Skin epidermis (tissue), 12 donors: ENCODE results near the gene PLIN4.

Experiments used
- H3K27ac ChIP-seq, 21 experiments: fragments of 200-600 bp; sonication (generic) in 11 of 21; one replicate each; pipeline ENCODE4 v1.5.0; 2020; ENCODE audit warnings: mild to moderate bottlenecking in 3 of 21, inconsistent platforms in 2 of 21, moderate library complexity in 2 of 21
- H3K4me3 ChIP-seq, 7 experiments: fragments of 200-600 bp; sonication (generic) in 2 of 7; one replicate each; pipeline ENCODE4 v1.5.0; 2020; ENCODE audit warnings: inconsistent platforms in 2 of 7, mild to moderate bottlenecking in 2 of 7, moderate library complexity in 1 of 7

The PLIN4 gene

GRCh38 chr19:4496304-4496703, 22.0 kb downstream of the PLIN4 start:
- no peak overlapping the region for H3K27ac ChIP-seq
- no peak overlapping the region for H3K4me3 ChIP-seq

- no peak overlapping the region for H3K4me3 ChIP-seq
- no peak overlapping the region for H3K27ac ChIP-seq
Measured at GRCh38 chr19:4495471-4495870, 22.8 kb downstream of the PLIN4 start.

- no peak overlapping the region for H3K4me3 ChIP-seq
- H3K27ac ChIP-seq, result no peak overlapping the region
Measured at GRCh38 chr19:4494691-4495064, 23.6 kb downstream of the PLIN4 start.

- no peak overlapping the region for H3K4me3 ChIP-seq
- no peak overlapping the region for H3K27ac ChIP-seq
Measured at GRCh38 chr19:4493929-4494690, 24.2 kb downstream of the PLIN4 start.

- Histone ChIP-seq H3K4me3 (no peak overlapping the region), H3K27ac (no peak overlapping the region)
Measured at GRCh38 chr19:4493104-4493928, 25.0 kb downstream of the PLIN4 start.

GRCh38 chr19:4492337-4493103, 25.8 kb downstream of the PLIN4 start:
- H3K27ac ChIP-seq, result no peak overlapping the region
- H3K4me3 ChIP-seq, result no peak overlapping the region

DNA sequence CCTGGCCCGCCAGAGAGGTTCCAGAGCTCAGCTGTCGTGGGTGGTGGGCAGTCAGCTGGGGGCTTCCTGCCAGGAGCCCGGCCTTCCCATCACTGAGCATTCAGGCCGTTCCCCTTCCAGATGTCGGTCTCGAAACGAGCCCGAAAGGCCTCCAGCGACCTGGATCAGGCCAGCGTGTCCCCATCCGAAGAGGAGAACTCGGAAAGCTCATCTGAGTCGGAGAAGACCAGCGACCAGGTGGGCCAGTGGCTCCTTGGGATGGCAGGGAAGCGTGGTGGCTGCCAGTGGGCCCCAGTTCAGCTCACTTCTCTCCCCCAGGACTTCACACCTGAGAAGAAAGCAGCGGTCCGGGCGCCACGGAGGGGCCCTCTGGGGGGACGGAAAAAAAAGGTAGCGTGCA, 26.8 kb downstream of the PLIN4 start:
- Histone ChIP-seq H3K27ac (no peak overlapping the region), H3K4me3 (no peak overlapping the region)

- H3K4me3 ChIP-seq, result no peak overlapping the region
- H3K27ac ChIP-seq, result no peak overlapping the region
Measured at GRCh38 chr19:4488496-4488895, 29.8 kb downstream of the PLIN4 start.

DNA sequence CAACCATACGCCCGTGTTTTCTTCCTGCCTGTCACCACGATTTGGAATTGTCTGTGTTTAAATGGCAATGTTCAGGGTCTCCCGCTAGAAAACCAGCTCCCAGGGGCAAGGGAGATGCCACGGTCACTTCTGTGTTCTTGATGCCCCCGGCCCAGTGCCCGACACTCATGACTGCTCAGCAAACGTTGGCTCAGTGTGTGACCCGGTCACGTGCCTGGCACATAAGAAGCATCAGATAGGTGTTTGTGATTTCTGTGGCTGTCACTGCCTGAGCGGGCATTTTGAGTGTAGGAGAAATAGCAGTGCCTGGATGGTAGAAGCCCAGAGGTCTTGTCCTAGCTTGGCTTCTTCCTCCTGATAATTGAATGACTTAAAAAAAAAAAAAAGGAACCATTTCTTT, 30.7 kb downstream of the PLIN4 start:
- no peak overlapping the region for H3K27ac ChIP-seq

GRCh38 chr19:4483385-4483784, 34.9 kb downstream of the PLIN4 start:
- Histone ChIP-seq H3K4me3 (no peak overlapping the region), H3K27ac (no peak overlapping the region)

More for the DNA sequence above, 30.7 kb downstream of the PLIN4 start:
- no peak overlapping the region for H3K4me3 ChIP-seq

DNA sequence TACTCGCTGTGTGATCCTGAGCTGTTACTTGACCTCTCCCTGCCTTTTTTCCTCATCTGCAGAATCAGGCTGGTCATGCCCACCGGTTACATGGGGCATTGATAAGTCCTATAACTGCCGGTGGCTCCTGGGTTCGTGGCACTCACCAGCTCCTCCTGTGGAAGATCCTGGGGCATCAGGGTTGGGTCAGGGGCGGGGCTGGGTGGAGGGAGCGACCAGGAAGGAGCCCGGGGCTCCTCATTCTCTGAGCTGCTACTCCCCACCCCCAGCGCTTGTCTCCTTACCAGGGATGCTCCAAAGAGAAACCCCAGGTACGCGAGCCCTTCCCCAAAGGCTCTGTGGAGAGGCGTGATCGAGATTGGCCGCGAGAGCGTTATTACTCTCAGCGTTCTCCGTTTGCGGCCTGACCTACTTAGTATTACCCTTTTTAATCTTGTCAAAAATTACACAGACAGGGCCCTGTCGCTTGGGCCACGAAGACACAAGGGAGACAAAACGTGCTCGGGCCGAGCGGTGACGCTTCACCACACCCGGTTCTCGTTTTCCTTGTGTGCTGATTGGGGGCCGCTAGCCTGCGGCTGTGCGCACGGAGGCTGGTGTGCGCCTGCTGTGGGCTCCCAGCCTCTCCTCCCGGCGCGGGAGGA, 35.4 kb downstream of the PLIN4 start:
- no peak overlapping the region for H3K4me3 ChIP-seq

DNA sequence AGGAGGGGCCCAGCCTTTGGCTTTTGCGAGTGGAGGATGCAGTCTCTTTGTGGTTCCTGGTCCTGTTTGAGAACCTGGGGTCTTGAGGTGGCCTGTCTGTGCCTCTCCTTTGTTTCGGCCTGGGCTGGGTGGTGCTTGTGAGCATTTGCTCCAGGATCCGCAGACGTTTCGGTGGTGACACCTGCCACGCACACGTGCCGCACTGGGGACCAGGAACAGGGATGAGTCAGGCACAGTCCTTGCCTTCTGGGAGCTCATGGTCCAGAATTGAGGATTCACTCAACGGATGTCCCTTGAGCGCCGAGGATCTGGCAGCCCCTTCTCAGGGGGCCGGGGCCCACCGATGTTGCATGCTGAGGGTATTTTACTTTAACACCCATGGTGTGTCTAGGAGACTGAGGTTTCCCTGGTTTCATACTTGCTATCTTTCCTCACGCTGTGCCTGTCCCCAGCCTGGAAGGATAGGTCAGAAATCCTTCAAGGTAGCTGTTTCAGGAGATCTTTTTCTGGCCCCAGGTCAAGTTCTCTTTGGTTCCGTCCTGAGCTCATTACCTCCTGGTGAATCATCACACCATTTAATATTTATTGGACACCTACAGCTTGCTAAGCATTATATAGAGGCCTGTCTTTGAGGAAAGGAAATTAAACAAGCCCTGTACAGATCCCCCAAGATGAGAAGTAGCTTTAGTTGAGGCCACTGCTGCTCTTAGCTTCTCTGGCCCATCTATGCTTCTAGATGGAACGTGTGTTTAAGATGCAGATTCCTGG, 41.1 kb downstream of the PLIN4 start:
- H3K4me3 ChIP-seq, result no peak overlapping the region
- H3K27ac ChIP-seq, result no peak overlapping the region

More for the DNA sequence above, 35.4 kb downstream of the PLIN4 start:
- no peak overlapping the region for H3K27ac ChIP-seq

DNA sequence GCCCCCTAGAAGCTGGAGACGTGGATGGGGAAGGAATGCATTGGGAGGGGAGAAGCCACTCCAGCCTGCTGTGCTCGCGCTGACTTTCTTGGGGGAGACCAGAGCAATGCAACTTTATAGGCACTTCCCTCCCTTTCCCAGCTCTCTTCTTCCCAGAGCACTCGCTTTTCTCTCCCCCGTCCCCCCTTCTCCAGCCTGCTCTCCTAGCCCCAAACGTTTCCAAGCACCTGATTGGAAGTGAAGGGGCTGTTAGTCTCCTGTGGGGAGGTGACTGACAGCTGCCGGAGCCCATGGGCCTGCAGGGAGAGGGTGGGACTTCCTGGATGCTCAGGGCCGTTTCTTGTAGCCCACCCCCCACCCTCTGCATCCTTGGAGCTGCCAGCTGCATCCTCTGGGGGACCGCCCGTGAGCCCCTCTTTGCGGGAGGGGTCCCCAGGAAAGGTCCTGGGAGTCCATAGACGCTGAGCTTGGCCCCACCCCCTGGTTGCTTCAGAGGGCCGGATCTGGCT, 43.7 kb downstream of the PLIN4 start:
- peak overlapping the region in 2 of 7 experiments; percentile 4 to 75 for H3K4me3 ChIP-seq
- H3K27ac ChIP-seq, result peak overlapping the region in 6 of 21 experiments; percentile 17 to 60 (median 27)

DNA sequence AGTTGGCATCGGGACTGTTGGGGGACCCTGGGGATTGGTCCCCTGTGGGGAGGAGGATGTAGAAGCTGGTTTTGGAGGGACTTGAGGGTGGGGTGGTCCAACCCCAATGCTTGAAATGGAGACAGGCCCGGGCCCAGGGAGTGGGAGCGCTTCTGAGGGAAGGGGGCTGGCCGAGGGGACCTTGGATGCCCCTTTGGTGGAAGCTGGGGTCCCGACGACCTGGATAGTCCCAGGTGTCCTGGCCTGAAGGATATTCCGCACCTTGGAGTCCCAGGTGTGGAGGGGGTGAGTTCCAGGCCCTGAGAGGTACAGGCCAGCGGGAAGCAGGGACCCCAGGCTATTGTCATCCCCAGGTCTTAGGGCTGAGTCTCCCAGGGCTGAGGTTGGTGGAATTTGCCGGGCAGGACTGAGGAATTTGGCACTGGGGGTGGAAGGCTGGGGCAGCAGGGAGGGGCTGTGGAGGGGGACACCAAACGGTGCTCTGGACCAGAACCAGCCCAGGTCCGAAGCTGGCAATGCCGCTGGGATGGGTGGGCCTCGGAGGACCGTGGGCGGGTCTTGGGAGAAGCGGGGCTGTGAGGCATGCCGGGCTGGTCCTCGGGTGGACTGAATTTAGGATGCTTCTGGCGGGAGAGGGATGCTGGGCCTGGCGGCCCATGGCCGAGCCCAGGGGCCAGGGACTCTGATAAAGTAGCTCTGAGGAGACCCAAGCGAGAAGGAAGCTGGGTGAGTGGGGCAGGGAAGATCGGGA, 44.3 kb downstream of the PLIN4 start:
- Histone ChIP-seq H3K27ac (peak overlapping the region in 10 of 21 experiments; percentile 14 to 95 (median 33)), H3K4me3 (peak overlapping the region in 2 of 7 experiments; percentile 4 to 75)

GRCh38 chr19:4473011-4473762, 45.1 kb downstream of the PLIN4 start:
- Histone ChIP-seq H3K4me3 (peak overlapping the region; percentile 57 to 99 (median 95)), H3K27ac (peak overlapping the region in 20 of 21 experiments; percentile 9 to 95 (median 81))

DNA sequence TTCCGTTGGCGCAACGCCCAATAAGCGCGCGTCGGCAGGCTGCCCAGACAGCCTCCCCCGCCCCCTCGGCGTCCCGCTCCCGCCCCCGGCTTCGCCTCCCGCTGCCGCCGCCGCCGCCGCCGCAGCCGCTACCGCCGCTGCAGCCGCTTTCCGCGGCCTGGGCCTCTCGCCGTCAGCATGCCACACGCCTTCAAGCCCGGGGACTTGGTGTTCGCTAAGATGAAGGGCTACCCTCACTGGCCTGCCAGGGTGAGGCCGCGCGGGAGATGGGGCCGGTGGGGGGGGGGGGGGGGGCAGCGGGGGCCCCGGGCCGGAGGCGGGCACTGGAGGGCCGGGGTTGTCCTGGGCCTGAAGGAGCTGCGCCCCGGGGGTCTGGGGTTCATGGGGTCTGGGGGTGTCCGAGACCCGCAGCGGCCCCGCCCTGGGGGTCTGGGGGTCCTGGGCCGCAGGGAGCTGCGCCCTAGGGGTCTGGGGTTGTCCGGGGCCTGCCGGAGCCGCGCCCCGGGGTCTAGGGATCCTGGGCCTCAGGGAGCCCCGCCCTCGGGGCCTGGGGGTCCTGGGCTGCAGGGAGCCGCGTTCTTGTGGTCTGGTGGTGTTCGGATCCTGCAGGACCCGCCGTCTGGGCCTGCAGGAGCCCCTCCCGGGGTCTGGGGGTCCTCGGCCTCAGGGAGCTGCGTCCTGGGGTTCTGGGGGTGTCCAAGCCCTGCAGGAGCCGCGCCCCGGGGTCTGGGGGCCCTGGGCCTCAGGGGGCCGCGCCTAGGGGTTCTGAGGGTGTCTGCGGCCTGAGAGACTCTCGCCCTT, 45.9 kb downstream of the PLIN4 start, which contains the start of gene HDGFL2:
Gene HDGFL2, plus strand, starts transcription at position 124 of the 801 bp plus-strand sequence. Its CDS starts 54 bp downstream, at position 178.
- H3K4me3 ChIP-seq, result peak within 1 kb of the TSS; percentile 57 to 99 (median 95)

More for the DNA sequence above, 45.9 kb downstream of the PLIN4 start, which contains the start of gene HDGFL2:
- peak within 1 kb of the TSS; percentile 9 to 95 (median 87) for H3K27ac ChIP-seq
